Liver (tissue), 3 donors: ENCODE data around the gene NECAB2.

Source experiments
- EGR1 ChIP-seq, 2 donors: IDR thresholded peaks; 2 replicates each; pipeline ENCODE4 v1.6.1; 2016 to 2018; ENCODE audit warnings: antibody characterized with exemption in 2 of 2, low read depth in 2 of 2
- GABPA ChIP-seq, 2 donors: IDR thresholded peaks in 1 of 2; conservative IDR thresholded peaks in 1 of 2; 2 replicates each; pipeline ENCODE4 v1.6.1; 2016; ENCODE audit warnings: antibody characterized with exemption in 2 of 2, mild to moderate bottlenecking in 1 of 2, moderate library complexity in 1 of 2
- RXRA ChIP-seq, 2 donors: IDR thresholded peaks; 2 replicates each; pipeline ENCODE4 v1.6.1; 2017 to 2018; ENCODE audit warnings: antibody characterized with exemption in 2 of 2, mild to moderate bottlenecking in 1 of 2
- TF ChIP-seq, protein P1 (sequence below): fragments of 150-350 bp; IDR thresholded peaks from 2 replicates; pipeline ENCODE4 v1.5.1; 2017; ENCODE audit warnings: improper control_type of control experiment, low read depth, low read length; ENCODE audit not compliant: missing input control
- TF ChIP-seq, protein P2 (sequence below): IDR thresholded peaks from 2 replicates; pipeline ENCODE4 v1.6.1; 2016; ENCODE audit warnings: antibody characterized with exemption
- TF ChIP-seq, protein P3 (sequence below): IDR thresholded peaks from 2 replicates; pipeline ENCODE4 v1.6.1; 2016; ENCODE audit warnings: antibody characterized with exemption, mild to moderate bottlenecking
- donor health status: healthy.
- donor health status: healthy.

DNA sequence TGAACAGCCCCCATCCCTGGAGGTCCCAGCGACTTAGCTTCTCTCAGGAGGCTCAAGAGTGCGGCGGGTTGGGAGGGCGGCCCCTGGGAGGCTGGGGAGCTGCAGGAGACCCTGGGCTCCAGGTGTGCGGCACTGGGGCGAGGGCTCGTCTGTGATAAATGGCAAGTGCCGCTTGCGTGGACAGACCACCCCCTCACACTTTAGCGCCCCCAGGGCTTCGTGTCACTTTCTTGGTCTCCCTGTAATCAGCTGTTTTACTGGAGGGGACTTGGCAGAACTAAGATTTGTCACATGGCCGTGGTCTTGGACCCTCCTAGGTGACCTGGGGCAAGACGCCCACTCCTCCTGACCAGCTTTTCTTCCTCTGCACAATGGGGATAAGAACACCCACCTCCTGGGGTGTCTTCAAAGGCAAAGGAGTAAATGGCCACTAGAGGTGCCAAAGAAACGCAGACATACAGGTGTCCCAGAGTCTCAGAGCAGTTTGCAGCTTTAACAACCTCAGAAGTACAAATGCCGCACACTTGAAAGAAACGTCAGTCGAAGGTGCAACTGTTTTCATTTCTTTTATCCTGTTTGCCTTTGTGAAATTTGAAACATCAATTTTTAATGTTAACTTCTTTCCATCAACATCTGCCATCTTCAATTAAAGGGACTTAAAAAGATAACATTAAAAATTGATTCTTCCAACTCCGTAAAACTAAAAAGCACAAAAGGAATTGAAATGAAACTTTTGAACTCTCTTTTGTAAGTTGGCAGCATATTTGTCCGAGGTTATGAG, 14.1 kb upstream of the NECAB2 start:
- TF ChIP-seq, protein P1, sequence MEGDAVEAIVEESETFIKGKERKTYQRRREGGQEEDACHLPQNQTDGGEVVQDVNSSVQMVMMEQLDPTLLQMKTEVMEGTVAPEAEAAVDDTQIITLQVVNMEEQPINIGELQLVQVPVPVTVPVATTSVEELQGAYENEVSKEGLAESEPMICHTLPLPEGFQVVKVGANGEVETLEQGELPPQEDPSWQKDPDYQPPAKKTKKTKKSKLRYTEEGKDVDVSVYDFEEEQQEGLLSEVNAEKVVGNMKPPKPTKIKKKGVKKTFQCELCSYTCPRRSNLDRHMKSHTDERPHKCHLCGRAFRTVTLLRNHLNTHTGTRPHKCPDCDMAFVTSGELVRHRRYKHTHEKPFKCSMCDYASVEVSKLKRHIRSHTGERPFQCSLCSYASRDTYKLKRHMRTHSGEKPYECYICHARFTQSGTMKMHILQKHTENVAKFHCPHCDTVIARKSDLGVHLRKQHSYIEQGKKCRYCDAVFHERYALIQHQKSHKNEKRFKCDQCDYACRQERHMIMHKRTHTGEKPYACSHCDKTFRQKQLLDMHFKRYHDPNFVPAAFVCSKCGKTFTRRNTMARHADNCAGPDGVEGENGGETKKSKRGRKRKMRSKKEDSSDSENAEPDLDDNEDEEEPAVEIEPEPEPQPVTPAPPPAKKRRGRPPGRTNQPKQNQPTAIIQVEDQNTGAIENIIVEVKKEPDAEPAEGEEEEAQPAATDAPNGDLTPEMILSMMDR: peak; percentile 30
- TF ChIP-seq, protein P2, sequence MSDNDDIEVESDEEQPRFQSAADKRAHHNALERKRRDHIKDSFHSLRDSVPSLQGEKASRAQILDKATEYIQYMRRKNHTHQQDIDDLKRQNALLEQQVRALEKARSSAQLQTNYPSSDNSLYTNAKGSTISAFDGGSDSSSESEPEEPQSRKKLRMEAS: peak; percentile 39
- TF ChIP-seq GABPA (IDR thresholded peaks at IDR 0.05 in 1 of 2, conservative IDR thresholded peaks at IDR 0.05 in 1 of 2) (no peak), EGR1 (IDR thresholded peaks at IDR 0.05; ENCODE audit: low read depth in 2 of 2) (no peak), RXRA (IDR thresholded peaks at IDR 0.05) (no peak)
- TF ChIP-seq, protein P3, sequence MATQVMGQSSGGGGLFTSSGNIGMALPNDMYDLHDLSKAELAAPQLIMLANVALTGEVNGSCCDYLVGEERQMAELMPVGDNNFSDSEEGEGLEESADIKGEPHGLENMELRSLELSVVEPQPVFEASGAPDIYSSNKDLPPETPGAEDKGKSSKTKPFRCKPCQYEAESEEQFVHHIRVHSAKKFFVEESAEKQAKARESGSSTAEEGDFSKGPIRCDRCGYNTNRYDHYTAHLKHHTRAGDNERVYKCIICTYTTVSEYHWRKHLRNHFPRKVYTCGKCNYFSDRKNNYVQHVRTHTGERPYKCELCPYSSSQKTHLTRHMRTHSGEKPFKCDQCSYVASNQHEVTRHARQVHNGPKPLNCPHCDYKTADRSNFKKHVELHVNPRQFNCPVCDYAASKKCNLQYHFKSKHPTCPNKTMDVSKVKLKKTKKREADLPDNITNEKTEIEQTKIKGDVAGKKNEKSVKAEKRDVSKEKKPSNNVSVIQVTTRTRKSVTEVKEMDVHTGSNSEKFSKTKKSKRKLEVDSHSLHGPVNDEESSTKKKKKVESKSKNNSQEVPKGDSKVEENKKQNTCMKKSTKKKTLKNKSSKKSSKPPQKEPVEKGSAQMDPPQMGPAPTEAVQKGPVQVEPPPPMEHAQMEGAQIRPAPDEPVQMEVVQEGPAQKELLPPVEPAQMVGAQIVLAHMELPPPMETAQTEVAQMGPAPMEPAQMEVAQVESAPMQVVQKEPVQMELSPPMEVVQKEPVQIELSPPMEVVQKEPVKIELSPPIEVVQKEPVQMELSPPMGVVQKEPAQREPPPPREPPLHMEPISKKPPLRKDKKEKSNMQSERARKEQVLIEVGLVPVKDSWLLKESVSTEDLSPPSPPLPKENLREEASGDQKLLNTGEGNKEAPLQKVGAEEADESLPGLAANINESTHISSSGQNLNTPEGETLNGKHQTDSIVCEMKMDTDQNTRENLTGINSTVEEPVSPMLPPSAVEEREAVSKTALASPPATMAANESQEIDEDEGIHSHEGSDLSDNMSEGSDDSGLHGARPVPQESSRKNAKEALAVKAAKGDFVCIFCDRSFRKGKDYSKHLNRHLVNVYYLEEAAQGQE: no peak
